GM12872 (cell line): ENCODE data around the gene DLK1.

Source experiments
- CTCF ChIP-seq: IDR thresholded peaks from 3 replicates; pipeline ENCODE4 v1.5.1; 2011; ENCODE audit warnings: low read depth, mild to moderate bottlenecking, low read length, moderate library complexity; ENCODE audit not compliant: insufficient read depth

DLK1 gene

GRCh38 chr14:100754020-100754419 is 27.3 kb downstream of the DLK1 start:
- no peak for TF ChIP-seq CTCF

- no peak for TF ChIP-seq CTCF
Observed at GRCh38 chr14:100755649-100756048, 29.0 kb downstream of the DLK1 start.

GRCh38 chr14:100761481-100761880 is 34.8 kb downstream of the DLK1 start:
- TF ChIP-seq CTCF: no peak

GRCh38 chr14:100762089-100762515 is 35.4 kb downstream of the DLK1 start:
- TF ChIP-seq CTCF: no peak

GRCh38 chr14:100762901-100763300 is 36.2 kb downstream of the DLK1 start:
- no peak for TF ChIP-seq CTCF

GRCh38 chr14:100764471-100765115 is 37.9 kb downstream of the DLK1 start:
- TF ChIP-seq CTCF: no peak

GRCh38 chr14:100765296-100765695 is 38.6 kb downstream of the DLK1 start:
- no peak for TF ChIP-seq CTCF
